ENCODE results near the gene OOSP2.

OOSP2 gene

DNA sequence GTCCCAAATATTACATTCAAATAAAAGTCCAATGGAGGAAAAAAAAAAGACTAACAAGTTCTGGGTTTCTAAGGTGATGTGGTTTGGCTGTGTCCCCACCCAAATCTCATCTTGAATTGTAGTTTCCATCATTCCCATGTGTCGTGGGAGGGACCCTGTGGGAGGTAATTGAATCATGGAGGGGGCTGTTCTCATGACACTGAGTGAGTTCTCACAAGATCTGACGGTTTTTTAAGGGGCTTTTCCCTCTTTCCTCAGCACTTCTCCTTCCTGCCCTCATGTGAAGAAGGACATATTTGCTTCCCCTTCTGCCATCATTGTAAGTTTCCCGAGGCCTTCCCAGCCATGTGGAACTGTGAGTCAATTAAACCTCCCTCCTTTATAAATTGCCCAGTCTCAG, 40.3 kb downstream of the OOSP2 start:
- no peak for DNase-seq (ENCODE audit: low spot score)

DNA sequence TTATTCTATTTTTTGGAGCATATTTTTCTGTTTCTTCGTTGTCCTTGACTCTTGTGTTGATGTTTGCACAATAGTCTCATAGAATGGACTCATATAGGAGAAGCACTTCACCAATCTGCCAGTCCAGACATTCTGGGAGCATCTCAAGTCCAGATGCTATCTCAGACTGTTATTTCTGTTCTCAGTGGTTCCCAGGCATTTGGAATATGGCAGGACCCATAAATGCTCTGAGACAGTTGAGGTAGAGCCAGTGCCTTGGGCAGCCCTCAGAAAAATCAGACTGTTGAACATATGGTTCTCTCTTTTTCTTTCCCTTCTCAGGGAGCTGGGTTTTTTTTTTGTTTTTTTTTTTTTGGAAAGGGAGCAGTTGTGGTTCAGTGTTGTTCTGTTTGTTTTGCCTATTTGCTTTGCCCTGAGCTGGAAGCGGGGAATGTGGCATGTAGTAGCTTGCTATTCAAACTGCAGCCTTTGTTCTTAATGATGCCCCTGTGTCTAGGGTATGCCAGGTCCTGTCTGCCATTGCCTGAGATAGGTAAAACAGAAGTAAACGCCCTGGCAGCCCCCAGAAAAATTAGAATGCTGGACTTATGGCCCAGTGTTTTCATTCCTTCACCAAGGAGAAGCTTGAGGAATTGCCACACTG, 44.5 kb downstream of the OOSP2 start:
- DNase-seq (ENCODE audit: low spot score) = no peak

DNA sequence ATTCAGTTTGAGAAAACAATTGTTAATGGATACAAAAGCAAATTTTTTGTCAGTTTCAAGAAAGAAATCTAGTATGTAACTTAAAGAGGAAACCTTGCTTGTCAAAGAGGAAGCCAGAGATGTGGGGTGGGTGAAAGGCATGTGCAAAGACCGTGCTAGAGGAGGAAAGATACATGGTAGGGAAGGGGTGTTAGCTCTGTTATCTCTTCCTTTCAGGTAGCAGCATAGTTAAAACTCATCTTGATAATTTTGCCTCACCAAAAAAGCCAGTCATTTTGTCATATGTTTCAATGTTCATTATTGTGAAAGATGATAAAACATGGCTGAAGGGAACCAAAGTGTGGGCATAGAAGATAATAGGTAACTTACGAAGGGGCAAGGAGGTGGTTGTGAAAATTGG, 45.7 kb downstream of the OOSP2 start:
- DNase-seq (ENCODE audit: low spot score) = no peak

DNA sequence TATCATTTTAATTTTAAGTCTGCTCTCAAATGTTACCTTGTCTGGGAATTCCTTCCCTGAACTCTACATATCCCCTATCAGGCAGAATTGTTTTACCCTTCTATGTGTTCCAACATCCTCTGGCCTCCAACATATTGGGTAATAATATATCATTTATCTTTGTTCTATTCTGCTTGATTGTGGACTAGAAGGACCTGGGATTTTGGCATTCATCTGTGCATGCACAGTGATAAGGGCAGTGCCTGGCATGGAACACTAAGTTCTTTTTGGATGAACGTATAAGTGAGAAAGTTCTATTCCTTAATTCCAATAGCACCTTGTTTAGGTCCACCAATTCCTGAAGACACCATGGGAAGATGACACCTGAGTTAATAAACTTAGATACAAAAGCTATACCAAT, 47.0 kb downstream of the OOSP2 start:
- no peak for DNase-seq (ENCODE audit: low spot score)

DNA sequence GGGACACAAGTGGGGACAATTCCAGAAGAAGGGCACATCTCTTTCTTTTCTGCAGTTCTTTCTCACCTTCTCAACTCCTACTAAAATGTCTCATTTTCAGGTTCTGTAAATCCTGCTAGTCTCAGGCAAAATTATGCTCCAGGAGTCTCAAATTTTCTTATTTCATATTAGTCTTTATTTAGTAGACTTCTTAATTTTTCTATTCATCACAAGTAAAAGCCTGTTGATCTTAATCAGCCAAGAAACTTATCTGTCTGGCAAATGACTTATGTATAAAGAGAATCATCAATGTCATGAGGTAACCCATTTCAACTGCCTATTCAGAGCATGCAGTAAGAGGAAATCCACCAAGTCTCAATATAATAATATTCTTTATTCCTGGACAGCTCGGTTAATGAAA, 48.2 kb downstream of the OOSP2 start, which contains the start of gene MS4A2:
TSS of gene MS4A2 (plus strand) at position 301 of the 400 bp plus-strand sequence. CDS start 102 bp downstream, outside the sequence.
- DNase-seq (ENCODE audit: low spot score) = no peak

DNA sequence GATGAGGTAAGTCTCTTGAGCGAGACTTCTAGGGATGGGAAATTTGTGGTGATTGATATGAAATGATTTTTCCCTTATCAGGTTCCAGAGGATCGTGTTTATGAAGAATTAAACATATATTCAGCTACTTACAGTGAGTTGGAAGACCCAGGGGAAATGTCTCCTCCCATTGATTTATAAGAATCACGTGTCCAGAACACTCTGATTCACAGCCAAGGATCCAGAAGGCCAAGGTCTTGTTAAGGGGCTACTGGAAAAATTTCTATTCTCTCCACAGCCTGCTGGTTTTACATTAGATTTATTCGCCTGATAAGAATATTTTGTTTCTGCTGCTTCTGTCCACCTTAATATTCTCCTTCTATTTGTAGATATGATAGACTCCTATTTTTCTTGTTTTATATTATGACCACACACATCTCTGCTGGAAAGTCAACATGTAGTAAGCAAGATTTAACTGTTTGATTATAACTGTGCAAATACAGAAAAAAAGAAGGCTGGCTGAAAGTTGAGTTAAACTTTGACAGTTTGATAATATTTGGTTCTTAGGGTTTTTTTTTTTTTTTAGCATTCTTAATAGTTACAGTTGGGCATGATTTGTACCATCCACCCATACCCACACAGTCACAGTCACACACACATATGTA, 55.4 kb downstream of the OOSP2 start:
- DNase-seq (ENCODE audit: low spot score) = no peak

DNA sequence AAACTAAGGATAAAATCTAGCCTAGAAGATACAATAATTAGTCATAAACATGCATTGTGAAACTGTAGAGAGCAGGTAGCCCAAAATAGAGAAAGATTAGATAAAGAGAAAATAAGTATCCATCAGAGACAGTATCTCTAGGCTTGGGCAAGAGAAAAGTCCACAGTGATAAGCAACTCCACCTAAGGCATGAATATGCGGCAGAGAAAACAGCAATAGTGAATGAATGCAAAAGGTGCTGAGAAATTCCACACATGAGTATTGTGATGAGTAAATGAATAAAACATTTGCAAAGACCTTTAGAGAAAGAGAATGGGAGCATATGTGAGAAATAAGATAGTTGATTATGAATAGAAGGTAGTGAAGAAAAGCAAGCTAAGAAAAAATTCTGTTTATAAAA, 57.0 kb downstream of the OOSP2 start:
- DNase-seq (ENCODE audit: low spot score) = no peak
